ENCODE results near the gene NUAK2.
A peak's percentile ranks its signal among the peaks of the same experiment; 100 is the strongest.

Gene NUAK2

DNA sequence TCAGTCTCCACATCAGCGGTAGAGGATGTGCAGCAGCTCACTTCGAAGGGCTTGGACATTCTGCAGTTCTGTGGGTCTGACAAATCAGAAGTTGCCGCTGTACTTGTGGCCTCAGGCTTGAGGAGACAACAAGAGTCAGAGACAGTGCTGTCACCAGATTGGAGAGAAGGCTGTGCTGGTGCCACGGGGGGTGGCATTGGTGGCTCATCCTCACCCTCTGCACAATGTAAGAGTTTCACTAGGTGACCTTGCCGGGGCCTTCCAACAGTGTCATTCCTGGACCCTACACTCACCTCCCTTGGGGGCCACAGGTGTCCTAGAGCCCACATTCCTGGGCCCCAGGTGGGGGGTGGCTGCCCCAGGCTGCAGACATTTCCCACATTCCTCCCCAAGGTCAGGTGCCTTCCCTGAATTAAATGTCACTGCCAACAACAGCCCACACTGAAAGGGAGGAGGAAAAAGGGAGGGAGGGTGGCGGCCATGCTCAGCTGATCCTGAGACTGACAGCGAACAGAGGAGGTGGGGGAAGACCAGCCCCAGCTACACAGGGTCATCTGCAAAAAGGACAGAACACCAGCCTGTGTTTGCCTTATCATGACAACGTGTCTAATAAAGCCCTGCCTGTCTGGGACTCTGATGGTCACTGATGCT is 47.4 kb downstream of the NUAK2 start:
- peak; percentile 25 for ATAC-seq

DNA sequence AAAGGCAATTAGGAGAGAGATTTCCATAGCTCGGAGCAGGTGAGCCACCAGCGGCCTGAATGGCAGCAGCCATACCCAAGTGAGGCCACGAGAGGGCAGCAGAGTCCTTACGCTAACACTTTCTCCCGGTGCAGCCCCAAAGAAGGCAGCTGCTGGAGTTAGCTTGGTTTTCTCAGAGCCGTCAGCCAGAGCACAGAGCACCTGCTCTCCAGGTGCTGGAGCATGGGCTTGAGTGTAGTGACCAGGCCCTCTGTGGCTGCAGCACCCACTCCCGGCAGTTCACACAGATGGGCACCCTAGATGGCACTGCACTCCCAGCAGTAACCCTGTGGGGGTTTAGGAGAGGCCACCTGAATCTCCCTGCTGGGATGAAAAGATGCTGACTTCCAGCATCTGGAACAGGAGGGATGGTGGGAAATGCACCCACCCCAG is 48.0 kb downstream of the NUAK2 start:
- peak; percentile 86 for DNase-seq

More for the DNA sequence above, 47.4 kb downstream of the NUAK2 start:
- DNase-seq, result no peak

DNA sequence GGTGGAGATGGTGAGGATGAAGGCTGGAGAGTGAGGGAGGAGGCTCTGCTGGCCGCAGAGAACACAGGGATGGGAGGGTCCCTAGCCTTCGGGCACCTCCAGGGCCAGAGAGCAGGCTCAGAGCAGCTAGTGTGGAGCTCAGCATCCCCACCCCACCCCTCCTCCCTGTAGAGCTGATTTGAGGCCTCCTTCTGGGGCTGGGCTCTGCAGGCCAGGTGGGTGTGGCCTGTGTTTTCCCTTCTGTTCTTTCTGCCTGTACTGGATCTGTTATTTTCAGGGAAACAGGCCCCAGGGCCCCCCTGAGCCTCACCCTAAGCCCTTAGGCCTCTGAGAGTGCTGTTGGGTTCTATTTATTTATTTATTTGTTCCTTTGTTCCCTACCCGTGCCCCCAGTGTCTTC is 49.0 kb downstream of the NUAK2 start:
- ATAC-seq (no peak), DNase-seq (no peak)

More for the DNA sequence above, 48.0 kb downstream of the NUAK2 start:
- peak; percentile 68 for ATAC-seq

DNA sequence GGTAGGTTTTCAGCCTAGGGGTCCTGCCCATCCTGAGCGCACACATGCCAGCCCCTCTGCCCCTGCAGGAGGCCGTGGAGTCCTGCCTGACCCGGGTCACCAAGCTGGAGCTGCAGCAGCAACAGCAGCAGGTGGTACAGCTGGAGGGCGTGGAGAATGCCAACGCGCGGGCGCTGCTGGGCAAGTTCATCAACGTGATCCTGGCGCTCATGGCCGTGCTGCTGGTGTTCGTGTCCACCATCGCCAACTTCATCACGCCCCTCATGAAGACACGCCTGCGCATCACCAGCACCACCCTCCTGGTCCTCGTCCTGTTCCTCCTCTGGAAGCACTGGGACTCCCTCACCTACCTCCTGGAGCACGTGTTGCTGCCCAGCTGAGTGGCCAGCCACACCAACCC is 49.8 kb downstream of the NUAK2 start:
- DNase-seq (no peak), ATAC-seq (no peak)

GRCh38 chr1:205271277-205271676 is 50.3 kb downstream of the NUAK2 start:
- DNase-seq (no peak), ATAC-seq (no peak)

DNA sequence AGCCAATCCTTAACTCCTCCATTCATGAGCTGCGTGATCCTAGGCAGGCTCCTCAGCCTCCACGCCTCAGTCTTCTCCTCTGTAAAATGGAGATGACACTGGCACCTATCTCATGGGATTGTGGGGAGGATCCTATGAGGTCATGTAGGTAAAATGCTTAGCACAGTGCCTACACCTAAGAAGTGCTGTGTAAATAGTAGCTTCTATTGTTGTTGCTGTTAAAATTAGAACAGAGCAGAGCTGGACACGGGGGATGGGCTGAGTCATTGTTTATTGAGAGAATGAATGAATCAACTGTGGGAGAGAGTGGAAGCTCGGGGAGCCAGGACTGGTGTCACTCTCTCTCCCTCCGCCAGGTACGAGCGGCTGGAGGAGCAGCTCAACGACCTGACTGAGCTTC is 50.8 kb downstream of the NUAK2 start:
- DNase-seq, result no peak
- no peak for ATAC-seq

DNA sequence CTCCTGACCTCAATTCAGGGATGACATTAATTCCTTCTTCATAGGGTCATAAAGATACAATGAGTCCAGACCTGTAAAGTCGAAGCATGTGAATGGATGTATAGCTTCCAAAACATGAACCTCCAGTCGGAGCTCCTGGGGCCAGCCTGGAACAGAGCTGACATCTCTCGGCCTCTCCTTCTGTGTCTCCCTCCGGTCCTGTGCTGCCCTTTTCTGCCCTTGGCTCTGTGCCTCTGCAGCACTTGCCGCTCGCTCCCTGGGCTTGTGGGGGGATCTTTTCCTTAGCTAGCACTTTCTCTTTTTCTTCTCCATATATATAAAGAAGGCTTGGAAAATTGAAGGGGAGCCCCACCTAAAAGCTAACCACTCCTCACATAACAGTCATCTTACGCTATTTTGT is 51.3 kb downstream of the NUAK2 start:
- no peak for ATAC-seq
- no peak for DNase-seq

DNA sequence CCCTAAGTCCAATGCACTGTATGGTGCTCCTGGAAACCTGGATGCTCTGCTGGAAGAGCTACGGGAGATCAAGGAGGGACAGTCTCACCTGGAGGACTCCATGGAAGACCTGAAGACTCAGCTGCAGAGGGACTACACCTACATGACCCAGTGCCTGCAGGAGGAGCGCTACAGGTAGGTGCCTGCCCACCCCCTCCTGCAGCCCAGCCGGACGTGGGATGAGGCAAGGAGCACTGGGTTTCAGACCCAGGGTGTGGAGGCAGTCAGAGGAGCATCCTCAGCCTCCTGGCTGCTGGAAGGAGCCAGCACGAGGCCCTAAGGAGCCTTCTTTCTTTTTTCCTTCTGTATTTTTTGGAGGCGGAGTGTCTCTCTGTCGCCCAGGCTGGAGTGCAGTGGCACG is 51.8 kb downstream of the NUAK2 start:
- ATAC-seq, result no peak
- DNase-seq, result no peak

DNA sequence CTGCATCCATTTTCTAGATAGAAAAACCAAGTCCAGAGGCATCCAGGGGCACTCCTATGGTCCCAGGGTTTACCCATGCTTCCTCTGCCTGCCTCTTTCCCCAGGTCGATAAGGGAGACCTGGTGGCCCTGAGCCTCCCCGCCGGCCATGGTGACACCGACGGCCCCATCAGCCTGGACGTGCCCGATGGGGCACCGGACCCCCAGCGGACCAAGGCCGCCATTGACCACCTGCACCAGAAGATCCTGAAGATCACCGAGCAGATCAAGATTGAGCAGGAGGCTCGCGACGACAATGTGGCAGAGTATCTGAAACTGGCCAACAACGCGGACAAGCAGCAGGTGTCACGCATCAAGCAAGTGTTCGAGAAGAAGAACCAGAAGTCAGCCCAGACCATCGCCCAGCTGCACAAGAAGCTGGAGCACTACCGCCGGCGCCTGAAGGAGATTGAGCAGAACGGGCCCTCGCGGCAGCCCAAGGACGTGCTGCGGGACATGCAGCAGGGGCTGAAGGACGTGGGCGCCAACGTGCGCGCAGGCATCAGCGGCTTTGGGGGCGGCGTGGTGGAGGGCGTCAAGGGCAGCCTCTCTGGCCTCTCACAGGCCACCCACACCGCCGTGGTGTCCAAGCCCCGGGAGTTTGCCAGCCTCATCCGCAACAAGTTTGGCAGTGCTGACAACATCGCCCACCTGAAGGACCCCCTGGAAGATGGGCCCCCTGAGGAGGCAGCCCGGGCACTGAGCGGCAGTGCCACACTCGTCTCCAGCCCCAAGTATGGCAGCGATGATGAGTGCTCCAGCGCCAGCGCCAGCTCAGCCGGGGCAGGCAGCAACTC is 52.5 kb downstream of the NUAK2 start:
- DNase-seq (no peak), ATAC-seq (no peak)

DNA sequence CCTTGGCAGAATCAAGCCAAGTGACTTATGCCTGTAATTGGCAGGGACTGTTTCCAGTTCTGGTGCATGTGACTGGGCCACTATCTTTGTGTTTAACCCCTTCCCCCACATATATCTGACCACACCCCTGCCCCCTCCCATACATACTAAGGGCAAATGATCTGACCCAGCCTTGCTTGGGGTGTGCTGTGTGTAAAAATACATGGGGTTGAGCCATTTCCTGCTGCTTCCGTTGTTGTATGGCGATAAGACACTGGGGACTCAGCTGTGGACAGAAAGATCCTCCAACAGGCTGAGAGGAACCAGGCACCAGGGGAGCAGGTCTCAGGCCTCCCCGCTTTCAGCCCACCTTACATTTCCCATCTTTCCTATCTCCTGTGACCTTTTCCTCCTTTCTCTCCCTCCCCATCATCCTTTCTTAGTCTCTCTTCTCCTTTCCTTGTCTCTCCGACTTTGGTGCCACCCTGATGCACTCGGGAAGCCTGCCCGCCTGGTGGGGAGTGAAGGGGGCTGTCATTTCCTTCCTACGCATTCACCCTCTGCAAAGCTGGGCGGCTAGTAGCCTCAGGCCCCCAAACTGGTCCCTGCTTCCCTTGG is 54.1 kb downstream of the NUAK2 start:
- no peak for DNase-seq
- ATAC-seq, result no peak

DNA sequence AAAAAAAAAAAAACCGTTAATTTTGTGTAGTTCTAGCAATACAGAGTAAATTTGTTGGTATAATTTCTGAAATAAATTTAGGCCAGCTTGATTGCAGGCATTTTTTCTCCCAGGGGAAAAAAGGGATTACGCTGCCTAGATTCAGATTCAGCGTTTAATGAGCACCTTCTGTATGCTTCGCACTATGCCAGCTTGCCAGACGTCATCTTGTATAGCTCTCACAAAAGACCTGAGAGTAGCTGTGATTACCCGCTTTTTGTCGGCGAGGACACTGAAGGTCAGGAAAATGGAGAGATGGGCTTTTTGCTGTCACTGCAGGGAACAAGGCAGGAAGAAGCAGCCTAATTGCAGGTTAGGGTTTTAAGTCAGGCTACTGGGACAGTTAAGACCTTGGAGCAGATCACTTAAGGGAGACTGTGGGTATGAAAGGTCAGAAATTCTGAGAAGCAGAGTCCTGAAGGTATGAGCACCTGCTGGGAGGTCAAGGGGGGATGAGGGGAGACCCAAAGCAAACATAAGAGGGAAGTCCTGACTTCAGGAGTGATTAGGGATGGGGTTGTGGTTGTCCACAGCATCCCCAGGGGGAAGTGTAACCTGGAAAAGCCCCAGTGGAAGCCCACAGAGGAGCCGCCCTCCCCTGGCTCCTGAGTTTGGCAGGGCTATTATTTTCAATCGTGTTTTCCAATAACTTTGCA is 54.8 kb downstream of the NUAK2 start:
- ATAC-seq (no peak), DNase-seq (no peak)

DNA sequence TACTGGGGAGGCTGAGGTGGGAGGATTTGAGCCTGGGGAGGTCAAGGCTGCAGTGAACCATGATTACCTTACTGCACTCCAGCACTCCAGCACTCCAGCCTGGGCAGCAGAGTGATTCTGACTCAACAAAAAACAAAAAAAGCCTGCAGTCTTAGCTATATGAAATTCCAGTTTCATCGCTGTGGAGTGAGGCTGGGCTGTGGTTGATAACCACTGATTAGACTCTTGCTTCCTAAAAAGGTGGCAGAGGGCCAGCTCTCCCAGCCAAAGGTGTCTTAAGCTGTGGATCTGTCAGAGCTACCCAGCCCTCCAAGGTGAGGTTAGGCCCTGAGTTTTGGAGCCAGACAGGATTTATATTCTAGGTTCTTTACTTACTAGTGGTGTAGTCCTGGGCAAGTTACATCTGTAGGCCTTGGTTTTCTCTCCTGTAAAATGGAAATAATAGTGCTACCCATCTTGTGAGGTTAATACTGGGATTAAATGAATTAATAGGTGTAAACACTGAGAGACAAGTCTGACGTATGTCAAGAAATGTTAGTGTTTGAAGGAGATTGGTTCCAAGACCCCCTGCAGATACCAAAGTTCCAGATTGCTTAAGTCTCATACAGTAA is 57.9 kb downstream of the NUAK2 start:
- no peak for DNase-seq
- ATAC-seq, result no peak

GRCh38 chr1:205262731-205263171 is 58.8 kb downstream of the NUAK2 start:
- DNase-seq (no peak), ATAC-seq (no peak)

DNA sequence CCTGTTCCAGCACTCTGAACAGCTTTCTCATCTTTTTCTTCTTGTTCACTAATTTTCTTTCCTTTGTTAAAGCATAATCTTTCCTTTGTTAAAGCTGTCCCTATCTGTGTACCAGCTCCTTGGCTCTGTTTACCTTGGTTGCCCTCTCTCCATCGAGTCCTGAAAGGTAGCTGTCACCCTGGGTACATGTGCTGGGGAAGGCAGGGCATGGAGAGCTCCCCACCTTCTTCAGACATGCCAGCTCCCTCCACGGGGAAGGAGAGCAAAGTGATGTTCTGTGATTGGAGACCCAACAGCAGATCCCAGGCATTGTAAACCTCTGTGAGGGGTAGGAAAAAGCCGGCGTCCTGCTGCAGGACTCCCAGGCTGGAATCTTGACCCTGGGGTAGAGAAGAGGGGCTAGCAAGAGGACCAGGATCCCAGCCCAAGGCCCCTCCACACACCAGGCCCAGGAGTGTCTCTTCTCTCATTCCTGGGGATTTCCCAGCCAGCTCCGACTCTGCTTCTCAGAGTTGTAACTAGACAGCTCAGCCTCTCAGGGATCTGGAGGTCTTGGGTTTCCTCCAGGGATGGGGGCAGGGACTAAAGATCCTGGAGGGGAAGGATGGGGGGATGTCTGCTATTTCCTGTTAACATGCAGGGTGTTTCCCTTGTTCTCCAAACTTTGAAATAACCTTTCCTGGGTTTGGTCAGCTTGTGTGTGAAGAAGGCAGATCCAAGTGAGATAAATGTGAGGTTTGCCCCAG is 59.4 kb downstream of the NUAK2 start:
- no peak for ATAC-seq
- DNase-seq, result no peak

- DNase-seq, result no peak
- ATAC-seq, result peak; percentile 69
Observed at GRCh38 chr1:205260948-205261732, 60.4 kb downstream of the NUAK2 start.

GRCh38 chr1:205259998-205260397 is 61.5 kb downstream of the NUAK2 start:
- DNase-seq (no peak), ATAC-seq (no peak)

DNA sequence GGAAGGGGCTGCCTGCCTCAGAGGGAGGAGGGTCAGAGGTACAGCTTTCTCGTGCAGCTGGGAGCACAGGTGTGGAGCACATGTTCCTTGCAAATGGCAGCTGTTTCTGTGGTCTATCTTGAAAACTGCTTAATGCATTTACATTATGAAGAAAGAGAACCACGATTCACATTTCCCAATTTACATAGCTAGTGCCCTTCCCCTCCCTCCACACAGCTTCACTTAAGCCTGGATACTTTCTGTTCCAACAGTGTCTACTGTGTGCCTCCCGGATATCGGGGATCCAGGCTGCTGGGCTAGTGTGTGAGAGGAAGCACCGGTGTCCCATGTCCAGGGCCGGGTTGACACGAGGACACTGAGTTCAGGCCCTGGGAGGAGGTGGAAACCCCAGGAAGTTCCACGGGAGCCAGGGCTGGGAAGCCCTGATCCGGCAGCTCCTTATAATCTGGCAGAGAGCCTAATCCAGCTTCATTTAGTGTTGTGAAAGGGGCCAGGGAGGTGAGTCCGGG is 62.2 kb downstream of the NUAK2 start:
- ATAC-seq (no peak), DNase-seq (no peak)

DNA sequence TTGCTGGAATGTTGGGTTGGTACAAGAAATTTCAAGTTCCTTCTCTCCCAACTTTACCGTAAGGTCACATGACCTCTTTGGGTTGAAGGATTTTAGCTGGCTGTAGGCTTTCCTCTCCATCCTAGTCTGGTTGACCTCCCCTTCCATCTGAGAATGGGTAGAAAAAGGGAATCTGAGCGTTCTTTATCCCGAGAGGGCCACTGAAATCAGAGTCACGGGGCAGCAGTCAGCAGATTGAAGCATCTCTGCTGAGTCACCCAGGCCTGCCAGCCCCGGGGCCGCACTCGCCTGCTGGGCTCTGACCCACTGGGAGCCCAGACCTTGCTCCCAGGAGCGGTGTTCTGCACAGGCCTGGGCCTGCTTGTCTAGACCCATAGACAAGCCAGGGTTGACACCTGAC is 62.8 kb downstream of the NUAK2 start:
- DNase-seq, result no peak
- ATAC-seq, result no peak

- DNase-seq, result no peak
- ATAC-seq, result no peak
Observed at GRCh38 chr1:205258261-205258691, 63.3 kb downstream of the NUAK2 start.

DNA sequence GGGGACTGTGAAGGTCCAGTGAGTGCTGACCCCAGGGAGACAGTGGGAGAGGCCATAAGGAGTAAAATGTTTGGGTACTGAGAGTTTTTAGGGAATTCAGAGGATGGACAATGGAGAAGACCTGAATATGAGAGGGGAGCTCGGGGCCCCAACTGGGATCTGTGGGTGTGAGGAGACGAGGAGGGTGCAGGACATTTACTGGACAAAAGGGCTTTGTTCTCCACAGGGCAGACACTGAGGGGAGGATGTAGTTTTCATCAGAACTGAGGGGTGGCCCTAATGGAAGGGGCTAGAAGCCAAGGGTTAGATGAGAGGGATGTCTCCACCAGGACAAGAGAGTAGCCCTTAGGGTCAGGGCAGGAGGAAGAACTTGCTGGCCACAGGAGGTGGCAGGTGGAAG is 63.8 kb downstream of the NUAK2 start:
- no peak for DNase-seq
- ATAC-seq, result no peak

All from stimulated activated naive CD8-positive, alpha-beta T cell treated with anti-CD3 and anti-CD28 coated beads, Interleukin-15, Interleukin-2, amounts not matched to agents 100 U/mL and 50 U/mL, for 24 hours (primary cell).